HG03378 (cell line): ENCODE results near the gene DUSP22.
"Not testable (repeated sequence)": the region's sequence is repeated elsewhere in the genome, so short reads cannot be mapped to it uniquely, and the experiment has no call there.

ENCODE experiments used
- ATAC-seq: cut with Tn5 transposase; IDR thresholded peaks from one replicate; pipeline ENCODE4 v1.9.1; 2021; ENCODE audit warnings: mild to moderate bottlenecking, moderate library complexity; ENCODE audit not compliant: unreplicated experiment

The DUSP22 gene

GRCh38 chr6:322940-323729 lies 30.8 kb downstream of the DUSP22 start:
- no peak for ATAC-seq

GRCh38 chr6:323730-324088 lies 31.4 kb downstream of the DUSP22 start:
- ATAC-seq: no peak

GRCh38 chr6:324116-324728 lies 31.9 kb downstream of the DUSP22 start:
- no peak for ATAC-seq

- no peak for ATAC-seq
Observed at GRCh38 chr6:324729-325125, 32.4 kb downstream of the DUSP22 start.

GRCh38 chr6:325161-325860 lies 33.0 kb downstream of the DUSP22 start:
- ATAC-seq: not testable (repeated sequence)

GRCh38 chr6:326066-326465 lies 33.8 kb downstream of the DUSP22 start:
- ATAC-seq: not testable (repeated sequence)

- ATAC-seq: no peak
Observed at GRCh38 chr6:326896-327537, 34.7 kb downstream of the DUSP22 start.

GRCh38 chr6:327538-328116 lies 35.3 kb downstream of the DUSP22 start:
- ATAC-seq: no peak

- peak; percentile 73 for ATAC-seq
Observed at GRCh38 chr6:328136-328670, 35.9 kb downstream of the DUSP22 start.

GRCh38 chr6:328924-329323 lies 36.6 kb downstream of the DUSP22 start:
- no peak for ATAC-seq

- no peak for ATAC-seq
Observed at GRCh38 chr6:329888-330691, 37.8 kb downstream of the DUSP22 start.

- ATAC-seq: no peak
Observed at GRCh38 chr6:330948-331347, 38.7 kb downstream of the DUSP22 start.

GRCh38 chr6:331622-332521 lies 39.6 kb downstream of the DUSP22 start:
- ATAC-seq: peak; percentile 56

- ATAC-seq: no peak
Observed at GRCh38 chr6:332671-333070, 40.4 kb downstream of the DUSP22 start.

- ATAC-seq: no peak
Observed at GRCh38 chr6:333379-334002, 41.2 kb downstream of the DUSP22 start.

- no peak for ATAC-seq
Observed at GRCh38 chr6:334536-335510, 42.5 kb downstream of the DUSP22 start.

GRCh38 chr6:335572-335971 lies 43.3 kb downstream of the DUSP22 start:
- ATAC-seq: no peak
